OCI-LY1 (cell line): ENCODE measurements around the gene ABCA9.

ENCODE experiments used
- CTCF ChIP-seq: fragments of 200-600 bp; sonication (generic), shearing (Covaris generic); IDR thresholded peaks from 2 replicates; pipeline ENCODE4 v1.5.1; 2017; ENCODE audit warnings: mild to moderate bottlenecking, antibody characterized with exemption, low read length, moderate library complexity, mixed read lengths
- EZH2 ChIP-seq: fragments of 200-600 bp; sonication (generic), shearing (Covaris generic); IDR thresholded peaks from 2 replicates; pipeline ENCODE4 v1.8.0; 2017; ENCODE audit warnings: borderline replicate concordance, mixed run types, mild to moderate bottlenecking, antibody characterized with exemption, low read length, moderate library complexity, mixed read lengths

- TF ChIP-seq CTCF (no peak), EZH2 (no peak)
Measured at GRCh38 chr17:69046121-69046807, 14.5 kb downstream of the ABCA9 start.
